Hippocampal formation (tissue), 2 donors: ENCODE data around the gene RAB3A.
A peak's percentile ranks its signal among the peaks of the same experiment; 100 is the strongest.

Source experiments
- DNase-seq, 2 donors: peaks; one replicate each; lab custom pipeline; 2025; lab: John Stamatoyannopoulos, UW

Gene RAB3A

DNA sequence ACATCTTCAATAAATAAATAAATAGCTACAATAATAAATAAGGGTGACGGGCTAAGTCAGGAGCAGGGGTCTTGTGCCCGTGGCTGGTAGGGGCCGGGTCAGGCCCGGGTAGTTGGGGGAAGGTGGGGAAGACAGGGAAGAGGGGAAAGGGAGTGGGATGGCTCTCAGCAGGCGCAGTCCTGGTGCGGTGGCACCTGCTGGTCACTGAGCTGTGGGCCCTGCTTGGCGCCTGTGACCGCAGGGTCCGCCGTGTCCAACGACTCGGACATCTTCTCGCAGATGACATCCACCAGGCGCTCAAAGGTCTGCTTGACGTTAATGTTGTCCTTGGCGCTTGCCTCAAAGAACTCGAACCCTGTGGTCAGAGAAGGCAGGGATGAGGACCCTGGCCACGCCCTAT is 6.5 kb downstream of the RAB3A start:
- no peak for DNase-seq

DNA sequence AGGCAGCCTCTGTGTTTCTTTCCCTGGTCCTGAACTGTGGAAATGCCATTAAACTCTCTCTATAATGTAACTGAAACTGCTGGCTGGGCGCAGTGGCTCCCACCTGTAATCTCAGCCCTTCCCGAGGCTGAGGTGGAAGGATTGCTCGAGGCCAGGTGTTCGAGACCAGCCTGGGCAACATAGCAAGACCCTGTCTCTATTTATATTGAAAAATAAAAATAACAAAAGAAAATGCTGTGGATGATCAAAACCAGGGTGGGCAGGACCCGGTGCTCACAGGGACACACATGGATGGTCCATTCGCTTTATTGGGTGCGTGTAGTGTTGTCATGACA is 7.4 kb downstream of the RAB3A start:
- no peak for DNase-seq

DNA sequence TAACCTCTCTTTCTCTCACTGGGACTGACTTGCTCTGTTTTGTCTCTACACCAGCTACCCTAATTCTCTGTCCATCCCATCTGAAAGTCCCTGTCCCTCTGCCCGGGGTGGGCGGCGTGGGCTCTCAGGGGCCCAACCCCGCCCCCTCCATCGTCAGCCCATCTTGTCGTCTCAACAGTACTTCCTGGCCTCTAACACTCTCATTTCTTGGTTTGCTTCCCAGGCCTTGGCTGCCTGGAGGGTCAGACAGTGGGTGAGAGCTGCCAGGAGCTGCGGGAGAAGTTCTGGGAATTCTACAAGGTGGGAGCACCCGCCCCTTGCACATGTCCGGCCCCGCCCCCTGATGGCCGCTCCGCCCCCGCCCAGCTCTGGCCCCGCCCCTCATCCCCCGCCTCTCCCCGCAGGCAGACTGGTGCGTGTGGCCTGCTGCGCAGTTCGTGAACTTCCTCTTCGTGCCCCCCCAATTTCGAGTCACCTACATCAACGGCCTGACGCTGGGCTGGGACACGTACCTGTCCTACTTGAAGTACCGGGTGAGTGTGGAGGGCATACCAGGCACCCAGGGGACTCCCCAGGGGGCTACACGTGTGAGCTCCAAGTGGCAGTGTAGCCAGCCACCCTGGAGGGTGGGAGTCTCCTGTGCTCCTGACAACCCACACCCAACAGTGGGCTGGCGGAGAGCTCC is 9.1 kb downstream of the RAB3A start:
- DNase-seq: no peak

DNA sequence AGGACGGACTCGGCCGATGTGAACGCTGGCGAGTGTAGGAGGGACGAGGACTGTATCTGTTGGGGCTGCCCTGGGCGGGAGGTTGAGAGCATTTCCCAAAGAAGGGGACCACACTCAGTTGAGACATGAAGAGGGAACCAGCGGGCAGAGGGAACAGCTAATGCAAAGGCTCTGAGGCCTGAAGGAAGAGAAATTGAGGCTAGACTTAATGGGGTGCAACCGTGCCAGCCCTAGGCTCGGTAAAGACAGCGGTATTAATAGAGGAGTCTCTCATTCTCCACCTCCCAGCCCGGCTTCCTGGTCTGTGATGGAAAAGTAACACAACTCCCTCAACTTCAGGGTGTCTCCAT is 9.7 kb downstream of the RAB3A start:
- DNase-seq: no peak

DNA sequence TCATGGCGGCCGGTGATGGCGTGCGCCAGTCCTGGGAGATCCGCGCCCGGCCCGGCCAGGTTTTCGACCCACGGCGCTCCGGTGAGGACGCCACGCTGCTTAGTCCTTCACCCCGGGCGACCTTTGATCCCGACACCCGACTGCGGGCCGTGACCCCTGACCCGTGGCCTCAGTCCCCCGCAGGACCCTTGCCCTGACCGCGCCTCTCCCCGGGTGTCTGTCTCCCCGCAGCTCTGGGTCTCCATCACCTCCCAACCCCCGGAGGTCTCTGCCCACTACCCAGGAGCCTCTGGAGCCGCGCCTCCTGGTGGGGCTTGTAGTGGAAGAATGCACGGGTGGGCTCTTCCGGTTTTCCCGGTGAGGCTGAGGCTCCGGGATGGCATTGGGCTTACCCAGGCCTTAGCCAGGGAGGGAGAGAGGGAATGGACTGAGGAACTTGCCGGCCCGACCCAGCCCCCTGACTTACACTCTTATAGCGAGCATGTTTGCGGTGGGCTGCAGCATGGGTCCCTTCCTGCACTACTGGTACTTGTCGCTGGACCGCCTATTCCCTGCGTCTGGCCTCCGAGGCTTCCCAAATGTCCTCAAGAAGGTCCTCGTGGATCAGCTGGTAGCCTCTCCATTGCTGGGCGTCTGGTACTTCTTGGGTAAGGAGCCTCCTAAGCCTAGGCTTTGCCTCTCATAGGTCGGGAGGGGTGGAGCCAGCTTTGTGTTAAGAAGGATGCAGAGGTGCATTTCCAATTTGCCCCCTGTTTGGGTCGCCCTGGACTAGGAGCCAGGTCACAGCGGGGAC is 10.3 kb downstream of the RAB3A start:
- DNase-seq: no peak

DNA sequence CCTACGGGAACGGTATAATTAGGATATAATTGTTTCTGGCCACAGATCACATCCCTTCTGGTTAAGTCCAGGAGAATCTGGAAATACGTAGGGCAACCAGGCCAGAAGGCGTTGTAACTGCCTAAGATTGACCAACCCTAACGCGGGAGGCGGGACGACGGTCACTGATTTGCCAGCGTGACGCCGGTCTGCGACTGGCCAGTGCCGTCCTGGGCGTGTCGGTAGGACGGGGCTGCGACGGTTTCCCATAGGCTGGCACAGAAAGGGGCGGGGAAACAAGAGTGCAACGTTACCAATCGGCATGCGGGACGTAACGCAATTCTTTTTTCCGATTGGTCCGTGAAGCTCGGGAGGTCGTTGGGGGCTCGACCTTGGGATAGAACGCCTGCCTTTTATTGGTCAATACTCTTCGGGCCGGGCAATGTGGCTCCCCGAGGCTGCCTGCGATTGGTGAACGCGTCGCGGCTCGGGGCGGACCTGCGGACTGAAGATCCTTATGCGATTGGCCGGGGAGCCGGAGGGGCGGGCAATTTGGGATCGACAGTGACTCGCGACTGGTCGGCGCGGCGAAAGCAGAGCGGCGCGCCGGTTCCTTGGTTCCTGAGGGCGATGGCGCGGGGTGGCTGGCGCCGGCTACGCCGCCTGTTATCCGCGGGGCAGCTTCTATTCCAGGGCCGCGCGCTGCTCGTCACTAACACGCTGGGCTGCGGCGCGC is 11.0 kb downstream of the RAB3A start, which contains the start of gene MPV17L2:
TSS of gene MPV17L2 (plus strand) at position 546 of the 715 bp plus-strand sequence. CDS start at position 610, 64 bp downstream.
- DNase-seq: peak; percentile 99 to 100

DNA sequence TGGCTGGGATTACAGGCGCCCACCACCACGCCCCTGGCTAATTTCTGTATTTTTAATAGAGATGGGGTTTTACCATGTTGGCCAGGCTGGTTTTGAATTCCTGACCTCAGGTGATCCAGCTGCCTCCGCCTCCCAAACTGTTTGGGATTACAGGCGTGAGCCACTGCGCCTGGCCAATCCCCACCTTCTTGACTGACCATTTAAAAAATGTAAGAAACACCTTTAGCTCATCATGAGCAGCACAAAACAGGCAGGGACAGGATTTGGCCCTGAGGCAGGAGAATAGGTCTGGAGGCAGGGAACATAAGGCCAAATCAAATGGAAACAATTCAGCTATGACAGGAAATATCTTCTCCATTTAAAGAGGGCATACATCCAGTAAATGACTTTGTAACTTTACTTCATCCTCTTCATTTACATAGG is 12.2 kb downstream of the RAB3A start:
- DNase-seq: no peak

DNA sequence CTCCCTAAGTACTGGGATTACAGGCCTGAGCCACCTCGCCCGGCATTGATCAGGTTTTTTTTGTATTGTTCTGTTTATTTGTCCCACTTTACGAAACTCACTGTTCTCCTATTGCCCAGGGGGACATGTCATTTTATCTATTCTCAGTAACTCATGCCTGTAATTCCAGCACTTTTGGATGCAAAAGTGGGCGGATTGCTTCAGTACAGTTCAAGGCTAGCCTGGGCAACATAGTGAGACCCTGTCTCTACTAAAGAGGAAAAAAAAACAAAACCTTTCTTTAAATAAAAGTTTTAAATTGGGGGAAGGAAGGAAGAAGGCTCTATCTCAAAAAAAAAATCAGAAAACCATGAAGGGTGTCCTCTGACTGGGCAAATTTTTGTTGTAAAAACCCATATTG is 13.6 kb downstream of the RAB3A start:
- no peak for DNase-seq

DNA sequence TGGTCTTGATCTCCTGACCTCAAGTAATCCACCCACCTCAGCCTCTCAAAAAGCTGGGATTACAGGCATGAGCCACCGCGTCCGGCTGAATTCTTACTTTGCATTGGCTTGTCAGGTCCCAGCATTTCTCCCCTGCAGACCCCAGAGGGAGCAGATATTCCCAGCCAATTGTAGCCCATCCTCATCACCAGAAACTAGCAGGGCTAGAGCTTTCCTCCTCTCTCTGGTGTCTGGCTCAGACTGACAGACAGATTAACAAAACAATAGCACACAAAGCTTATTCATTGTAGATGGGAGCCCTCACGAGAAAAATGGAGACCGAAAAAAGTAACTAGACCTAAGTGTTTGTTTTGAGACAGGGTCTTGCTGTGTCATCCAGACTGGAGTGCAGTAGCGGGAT is 18.3 kb downstream of the RAB3A start:
- no peak for DNase-seq

DNA sequence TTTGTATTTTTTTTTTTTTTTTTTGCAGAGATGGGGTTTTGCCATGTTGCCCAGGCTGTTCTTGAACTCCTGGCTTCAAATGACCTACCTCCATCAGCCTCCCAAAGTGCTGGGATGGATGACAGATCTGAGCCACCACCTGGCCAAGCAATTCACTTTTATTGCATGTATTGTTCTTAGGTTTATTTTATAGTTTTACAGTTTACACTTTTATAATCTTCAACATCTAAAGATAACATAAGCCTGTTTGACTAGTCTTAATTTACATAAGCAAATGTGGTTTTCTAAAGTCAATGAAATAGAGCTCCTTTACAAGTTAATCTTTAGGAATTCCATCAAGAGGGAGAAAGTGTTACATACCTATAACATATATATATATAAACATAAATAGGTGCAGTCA is 20.3 kb downstream of the RAB3A start:
- DNase-seq: no peak

DNA sequence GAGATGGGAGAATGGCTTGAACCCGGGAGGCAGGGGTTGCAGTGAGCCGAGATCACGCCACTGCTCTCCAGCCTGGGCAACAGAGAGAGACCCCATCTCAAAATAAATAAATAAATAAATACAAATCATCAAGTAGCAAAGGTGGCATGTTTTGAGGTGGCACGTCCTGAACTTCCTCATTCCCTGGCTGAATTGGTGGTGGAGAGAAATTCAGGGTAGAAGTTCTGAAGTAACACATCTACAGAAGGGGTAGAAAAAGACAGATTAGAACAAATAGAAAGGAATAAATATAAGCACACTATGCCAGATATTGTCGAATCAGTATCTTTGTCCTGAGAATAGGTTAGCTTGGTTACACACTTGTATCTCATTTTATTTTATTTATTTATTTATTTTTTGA is 23.9 kb downstream of the RAB3A start:
- no peak for DNase-seq

DNA sequence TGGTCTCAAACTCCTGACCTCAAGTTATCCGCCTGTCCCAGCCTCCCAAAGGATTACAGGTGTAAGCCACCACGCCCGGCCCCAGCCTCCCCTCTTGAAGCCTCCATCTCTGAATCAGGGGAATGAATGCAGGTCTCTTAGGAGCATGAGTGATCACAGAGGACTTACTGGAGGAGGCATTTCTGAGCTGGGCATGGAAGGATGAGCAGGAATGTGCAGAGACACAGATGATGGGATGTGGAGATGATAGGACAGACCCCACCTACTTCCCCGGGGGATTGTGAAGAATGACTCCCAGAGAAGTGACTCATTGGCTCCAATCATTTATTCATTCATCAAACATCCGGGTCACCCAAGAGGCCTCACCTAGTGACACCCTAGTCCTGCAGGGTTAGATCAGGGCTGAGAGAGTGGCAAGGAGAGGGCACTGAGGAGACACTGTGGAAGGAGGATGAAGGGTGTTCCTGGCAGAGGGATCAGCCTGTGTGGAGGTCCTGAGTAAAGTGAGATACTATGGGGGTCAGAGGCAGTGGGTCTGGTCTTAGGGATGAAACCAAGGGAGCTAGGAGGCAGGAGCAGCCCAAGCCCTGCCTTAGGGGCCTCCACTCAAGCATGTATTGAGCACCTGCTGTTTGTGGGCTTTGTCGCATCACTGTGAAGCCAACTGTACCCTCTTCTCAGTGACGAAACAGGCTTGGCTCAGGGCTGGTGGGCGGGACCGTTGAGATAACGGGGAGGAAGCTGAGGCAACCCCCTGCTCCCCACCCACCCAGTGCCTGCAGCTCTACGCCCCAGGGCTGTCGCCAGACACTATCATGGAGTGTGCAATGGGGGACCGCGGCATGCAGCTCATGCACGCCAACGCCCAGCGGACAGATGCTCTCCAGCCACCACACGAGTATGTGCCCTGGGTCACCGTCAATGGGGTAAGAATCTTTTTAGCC is 27.2 kb downstream of the RAB3A start:
- DNase-seq: no peak

DNA sequence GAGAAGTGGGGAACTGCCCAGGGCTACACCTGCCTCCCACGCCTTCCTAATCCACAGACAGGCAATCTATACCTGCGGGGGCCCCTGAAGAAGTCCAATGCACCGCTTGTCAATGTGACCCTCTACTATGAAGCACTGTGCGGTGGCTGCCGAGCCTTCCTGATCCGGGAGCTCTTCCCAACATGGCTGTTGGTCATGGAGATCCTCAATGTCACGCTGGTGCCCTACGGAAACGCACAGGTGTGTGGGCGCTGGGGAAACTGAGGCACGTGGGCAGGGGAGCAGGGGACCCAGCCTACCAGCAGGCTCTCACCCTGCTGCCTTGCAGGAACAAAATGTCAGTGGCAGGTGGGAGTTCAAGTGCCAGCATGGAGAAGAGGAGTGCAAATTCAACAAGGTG is 28.9 kb downstream of the RAB3A start:
- DNase-seq: no peak

DNA sequence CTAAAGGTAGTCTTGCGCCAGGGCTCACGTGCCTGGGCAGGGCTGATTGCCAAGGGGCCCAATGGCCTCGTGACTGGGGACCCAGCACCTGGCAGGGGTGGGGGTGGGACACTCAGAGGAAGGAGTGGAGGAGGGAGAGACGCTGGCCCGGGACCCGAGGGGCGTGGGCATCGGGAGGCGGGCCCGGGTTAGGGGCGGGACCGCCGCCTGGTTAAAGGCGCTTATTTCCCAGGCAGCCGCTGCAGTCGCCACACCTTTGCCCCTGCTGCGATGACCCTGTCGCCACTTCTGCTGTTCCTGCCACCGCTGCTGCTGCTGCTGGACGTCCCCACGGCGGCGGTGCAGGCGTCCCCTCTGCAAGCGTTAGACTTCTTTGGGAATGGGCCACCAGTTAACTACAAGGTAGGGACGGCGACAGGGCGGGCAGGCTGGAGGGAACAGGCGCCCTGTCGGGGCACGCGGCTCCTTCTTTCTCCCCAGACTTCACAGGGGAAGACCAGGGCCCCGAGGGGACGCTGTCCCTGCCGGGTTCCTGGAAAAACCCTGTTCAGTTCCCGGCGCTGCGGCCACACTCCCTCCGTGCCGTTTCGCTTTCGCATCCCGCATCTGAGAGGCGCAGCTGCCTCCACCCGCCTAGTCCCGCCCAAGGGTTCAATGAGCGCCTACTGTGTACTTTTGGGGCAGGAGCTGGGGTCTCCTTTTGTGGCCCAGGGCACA is 30.1 kb downstream of the RAB3A start, which contains the start of gene IFI30:
TSS of gene IFI30 (plus strand) at position 242 of the 717 bp plus-strand sequence. CDS start at position 271, 29 bp downstream.
- DNase-seq: no peak

DNA sequence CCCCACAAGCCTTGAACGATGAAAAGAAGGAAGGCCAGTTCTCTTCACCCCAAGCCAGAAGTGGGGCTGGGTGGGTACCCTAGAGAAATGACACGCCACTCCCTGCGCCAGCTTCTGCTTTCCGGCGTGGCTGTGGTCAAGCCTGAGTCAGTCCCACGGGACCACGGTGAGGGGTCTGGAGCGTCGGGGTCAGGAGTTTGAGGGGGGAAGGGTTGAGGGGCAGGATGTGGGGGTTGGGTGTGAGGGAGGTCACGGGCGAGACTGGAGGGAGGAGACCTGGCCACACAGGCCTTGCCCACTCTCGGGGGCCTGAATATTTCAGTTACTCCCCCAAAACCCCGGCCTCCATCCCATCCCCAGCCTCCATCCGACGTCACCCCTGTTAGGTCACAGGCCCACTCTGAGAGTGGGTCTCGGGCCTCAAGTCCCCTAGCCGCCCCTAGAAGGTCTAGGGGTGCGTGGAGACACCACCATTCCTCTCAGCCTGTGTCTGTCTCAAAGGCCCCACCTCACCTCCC is 30.7 kb downstream of the RAB3A start:
- DNase-seq: no peak

DNA sequence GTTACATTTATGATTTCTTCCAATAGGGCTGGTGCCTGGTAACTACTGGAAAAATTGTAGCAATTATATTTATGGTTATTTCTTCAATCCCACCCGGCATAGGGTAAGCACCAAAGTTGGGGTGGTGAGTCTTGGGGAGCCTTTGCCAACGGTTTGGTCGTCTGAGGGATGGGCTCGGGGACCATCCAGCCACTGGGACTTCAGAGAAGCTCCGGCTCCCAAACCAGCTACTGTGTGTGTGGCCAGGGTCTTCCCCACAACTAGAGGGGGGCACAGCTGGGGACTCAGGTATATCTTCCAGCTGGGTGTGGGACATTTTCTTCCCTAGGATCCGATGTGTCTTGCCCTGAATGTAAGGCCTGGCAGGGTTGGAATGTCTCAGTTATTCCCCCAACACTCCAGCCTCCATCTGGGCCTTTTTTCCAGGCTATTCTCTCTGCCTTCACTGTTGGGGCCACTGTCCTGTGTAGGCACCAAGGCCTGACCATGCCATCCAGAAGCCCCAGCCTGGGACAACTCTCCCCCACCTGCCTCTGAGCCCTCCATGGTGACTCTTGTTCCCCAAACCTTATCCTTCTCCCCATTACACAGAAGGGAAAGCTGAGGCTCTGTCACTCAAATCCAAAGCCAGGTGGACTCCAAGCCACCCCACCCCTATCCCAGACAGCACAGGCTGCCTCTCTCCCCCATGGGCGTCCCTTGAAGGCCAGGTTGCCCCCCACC is 31.4 kb downstream of the RAB3A start:
- no peak for DNase-seq

DNA sequence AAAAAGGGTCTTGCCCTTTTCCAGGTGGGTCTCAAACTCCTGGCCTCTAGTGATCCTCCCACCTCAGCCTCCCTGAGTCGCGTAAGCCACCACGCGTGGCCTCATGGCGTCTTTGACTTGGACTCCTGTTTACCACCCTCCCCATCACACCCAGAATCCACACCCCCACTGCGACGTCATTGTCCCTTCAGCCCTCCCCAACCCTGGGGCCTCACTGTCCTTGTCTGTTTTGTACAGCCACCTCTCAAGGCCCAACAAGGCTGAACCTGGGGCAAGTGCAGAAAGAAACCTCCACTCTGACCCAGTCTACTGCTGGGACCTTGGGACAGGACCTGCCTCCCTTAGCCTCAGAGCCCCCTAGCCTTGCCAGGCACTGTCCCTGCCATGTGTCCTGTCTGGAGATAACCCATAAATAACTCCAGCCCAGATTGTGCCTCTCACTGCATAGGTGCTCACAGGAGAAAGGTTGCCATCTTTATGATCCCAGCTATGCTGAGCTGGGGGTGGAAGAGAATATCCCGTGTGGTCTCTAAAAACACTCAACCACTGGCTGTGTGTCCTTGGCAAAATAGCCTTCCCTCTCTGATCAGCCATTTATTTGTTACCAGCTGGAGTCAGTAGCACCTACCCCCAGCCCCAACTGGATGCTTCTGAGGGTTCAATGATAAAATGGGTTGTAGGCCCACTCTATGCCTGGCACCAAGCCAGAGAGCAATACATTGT is 32.1 kb downstream of the RAB3A start:
- no peak for DNase-seq

DNA sequence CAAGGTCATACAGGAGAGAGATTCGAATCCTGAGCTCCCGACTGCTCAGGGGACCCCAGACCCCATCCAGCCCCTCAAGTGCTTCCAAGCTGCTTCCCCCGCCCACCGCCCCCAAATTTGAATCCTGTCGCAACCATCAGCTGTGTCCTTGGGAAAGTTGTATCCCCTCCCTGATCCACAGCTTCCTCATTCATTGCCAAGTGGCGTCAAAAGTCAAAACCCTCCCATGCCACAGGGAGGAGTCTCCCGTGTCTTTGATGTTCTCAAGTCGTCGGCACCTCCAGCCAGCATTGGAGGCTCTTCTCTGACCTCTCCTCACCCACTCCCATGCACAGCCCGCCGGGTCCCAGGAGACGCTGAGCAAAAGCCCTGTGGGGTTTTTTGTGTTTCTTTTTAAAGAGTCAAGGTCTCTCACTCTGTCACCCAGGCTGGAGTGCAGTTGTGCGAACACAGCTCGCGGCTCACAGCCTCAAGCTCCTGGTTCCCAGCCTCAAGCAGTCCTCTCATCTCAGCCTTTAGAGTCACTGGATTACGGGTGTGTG is 33.1 kb downstream of the RAB3A start:
- no peak for DNase-seq

DNA sequence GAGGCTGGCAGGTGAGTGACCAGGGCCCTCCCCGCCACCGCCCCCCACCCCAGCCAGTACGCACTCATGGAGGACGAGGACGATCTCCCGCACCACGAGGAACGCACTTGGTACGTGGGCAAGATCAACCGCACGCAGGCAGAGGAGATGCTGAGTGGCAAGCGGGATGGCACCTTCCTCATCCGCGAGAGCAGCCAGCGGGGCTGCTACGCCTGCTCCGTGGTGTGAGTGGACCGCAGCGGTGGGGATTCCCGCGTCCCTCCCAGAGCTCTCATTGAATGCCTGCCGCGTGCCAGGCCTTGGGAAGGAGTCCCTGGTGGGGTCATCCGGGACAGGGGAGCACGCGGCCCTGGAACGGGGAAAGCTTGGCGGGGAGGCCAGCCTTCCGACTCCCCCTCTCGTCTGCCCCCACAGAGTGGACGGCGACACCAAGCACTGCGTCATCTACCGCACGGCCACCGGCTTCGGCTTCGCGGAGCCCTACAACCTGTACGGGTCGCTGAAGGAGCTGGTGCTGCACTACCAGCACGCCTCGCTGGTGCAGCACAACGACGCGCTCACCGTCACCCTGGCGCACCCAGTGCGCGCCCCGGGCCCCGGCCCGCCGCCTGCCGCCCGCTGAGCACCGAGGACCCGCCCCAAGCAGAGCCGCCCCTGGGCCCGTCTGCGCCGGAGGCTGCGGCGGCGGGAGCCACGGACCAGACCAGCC is 35.0 kb downstream of the RAB3A start:
- no peak for DNase-seq
